ENCODE data around the gene PIP5K1C. TPM values are rescaled to one million over a fixed set of nuclear protein-coding genes. Genes with fewer than 3 reads are reported as not detected.

PIP5K1C gene
- total RNA-seq, 1 donor from 2014 or later = 42.0 TPM

- peak overlapping the region; percentile 58 for H3K9ac ChIP-seq (ENCODE audit: low read length)
- H3K4me2 ChIP-seq (ENCODE audit: low read length) = peak overlapping the region; percentile 84
- H3K27ac Mint-ChIP-seq (ENCODE audit: unreplicated experiment) = no peak overlapping the region
- no peak for DNase-seq (ENCODE audit: low read depth)
- H3K27ac ChIP-seq (ENCODE audit: low read depth, low read length) = no peak overlapping the region
- no peak overlapping the region for H2AFZ ChIP-seq (ENCODE audit: low read depth, low read length)
- FAIRE-seq = no peak
- H3K27me3 ChIP-seq (ENCODE audit: insufficient read depth, low read length) = no peaks in the 10 kb centered on the region
- H3K36me3 Mint-ChIP-seq (ENCODE audit: low read depth, unreplicated experiment) = peaks cover under 1% of the 10 kb centered on the region
- no peaks in the 10 kb centered on the region for H3K9me3 Mint-ChIP-seq (ENCODE audit: unreplicated experiment)
- H3K4me3 ChIP-seq (ENCODE audit: insufficient read depth, low read depth, low read length) = peak overlapping the region; percentile 64
- peaks cover 13% of the 10 kb centered on the region for H4K20me1 ChIP-seq (ENCODE audit: insufficient read depth, low read length)
- H3K4me1 Mint-ChIP-seq (ENCODE audit: low read depth, unreplicated experiment) = peaks cover 7% of the 10 kb centered on the region
- no peaks in the 10 kb centered on the region for H3K9me3 ChIP-seq (ENCODE audit: insufficient read depth, low read depth, low read length)
- H3K4me1 ChIP-seq (ENCODE audit: insufficient read depth, low read length) = peaks cover 28% of the 10 kb centered on the region
- H3K27me3 Mint-ChIP-seq (ENCODE audit: low read depth, unreplicated experiment) = peaks cover 6% of the 10 kb centered on the region
- TF ChIP-seq, protein P1, sequence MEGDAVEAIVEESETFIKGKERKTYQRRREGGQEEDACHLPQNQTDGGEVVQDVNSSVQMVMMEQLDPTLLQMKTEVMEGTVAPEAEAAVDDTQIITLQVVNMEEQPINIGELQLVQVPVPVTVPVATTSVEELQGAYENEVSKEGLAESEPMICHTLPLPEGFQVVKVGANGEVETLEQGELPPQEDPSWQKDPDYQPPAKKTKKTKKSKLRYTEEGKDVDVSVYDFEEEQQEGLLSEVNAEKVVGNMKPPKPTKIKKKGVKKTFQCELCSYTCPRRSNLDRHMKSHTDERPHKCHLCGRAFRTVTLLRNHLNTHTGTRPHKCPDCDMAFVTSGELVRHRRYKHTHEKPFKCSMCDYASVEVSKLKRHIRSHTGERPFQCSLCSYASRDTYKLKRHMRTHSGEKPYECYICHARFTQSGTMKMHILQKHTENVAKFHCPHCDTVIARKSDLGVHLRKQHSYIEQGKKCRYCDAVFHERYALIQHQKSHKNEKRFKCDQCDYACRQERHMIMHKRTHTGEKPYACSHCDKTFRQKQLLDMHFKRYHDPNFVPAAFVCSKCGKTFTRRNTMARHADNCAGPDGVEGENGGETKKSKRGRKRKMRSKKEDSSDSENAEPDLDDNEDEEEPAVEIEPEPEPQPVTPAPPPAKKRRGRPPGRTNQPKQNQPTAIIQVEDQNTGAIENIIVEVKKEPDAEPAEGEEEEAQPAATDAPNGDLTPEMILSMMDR (IDR thresholded peaks at IDR 0.05; ENCODE audit: insufficient read depth, low read depth, low read length) = no peak
- no peak for TF ChIP-seq EZH2 (IDR thresholded peaks at IDR 0.05; ENCODE audit: insufficient read depth, low read length)
- H3K79me2 ChIP-seq (ENCODE audit: insufficient read depth, low read length) = no peaks in the 10 kb centered on the region
- H3K4me3 Mint-ChIP-seq (ENCODE audit: unreplicated experiment) = no peak overlapping the region
- H3K36me3 ChIP-seq (ENCODE audit: insufficient read depth, low read length) = no peaks in the 10 kb centered on the region
These were observed 94.9 kb downstream of the PIP5K1C start for GRCh38 chr19:3605361-3605760.

- H3K27me3 Mint-ChIP-seq (ENCODE audit: low read depth, unreplicated experiment) = peaks cover 6% of the 10 kb centered on the region
- no peaks in the 10 kb centered on the region for H3K36me3 ChIP-seq (ENCODE audit: insufficient read depth, low read length)
These were observed 95.3 kb downstream of the PIP5K1C start for GRCh38 chr19:3604987-3605343.

More at GRCh38 chr19:3604987-3605343, 95.3 kb downstream of the PIP5K1C start:
- H3K9me3 Mint-ChIP-seq (ENCODE audit: unreplicated experiment) = no peaks in the 10 kb centered on the region
- Histone ChIP-seq H4K20me1 (ENCODE audit: insufficient read depth, low read length) (peaks cover 9% of the 10 kb centered on the region), H3K27me3 (ENCODE audit: insufficient read depth, low read length) (no peaks in the 10 kb centered on the region), H3K4me2 (ENCODE audit: low read length) (peak overlapping the region; percentile 84), H3K27ac (ENCODE audit: low read depth, low read length) (no peak overlapping the region), H3K4me3 (ENCODE audit: insufficient read depth, low read depth, low read length) (no peak overlapping the region), H2AFZ (ENCODE audit: low read depth, low read length) (no peak overlapping the region), H3K9ac (ENCODE audit: low read length) (peak overlapping the region; percentile 58), H3K9me3 (ENCODE audit: insufficient read depth, low read depth, low read length) (no peaks in the 10 kb centered on the region), H3K79me2 (ENCODE audit: insufficient read depth, low read length) (no peaks in the 10 kb centered on the region), H3K4me1 (ENCODE audit: insufficient read depth, low read length) (peaks cover 28% of the 10 kb centered on the region)
- no peaks in the 10 kb centered on the region for H3K36me3 Mint-ChIP-seq (ENCODE audit: low read depth, unreplicated experiment)
- H3K27ac Mint-ChIP-seq (ENCODE audit: unreplicated experiment) = no peak overlapping the region
- TF ChIP-seq, protein P1 (IDR thresholded peaks at IDR 0.05; ENCODE audit: insufficient read depth, low read depth, low read length) = no peak
- no peak for TF ChIP-seq EZH2 (IDR thresholded peaks at IDR 0.05; ENCODE audit: insufficient read depth, low read length)
- FAIRE-seq (no peak), DNase-seq (ENCODE audit: low read depth) (no peak)
- H3K4me1 Mint-ChIP-seq (ENCODE audit: low read depth, unreplicated experiment) = peaks cover 7% of the 10 kb centered on the region
- no peak overlapping the region for H3K4me3 Mint-ChIP-seq (ENCODE audit: unreplicated experiment)

Data from astrocyte (in vitro differentiated cells and primary cell).